GM21529 (cell line): ENCODE measurements around the gene AKR1E2.

Experiments used
- ATAC-seq: cut with Tn5 transposase; IDR thresholded peaks from one replicate; pipeline ENCODE4 v1.9.1; 2021; ENCODE audit not compliant: unreplicated experiment

Gene AKR1E2

DNA sequence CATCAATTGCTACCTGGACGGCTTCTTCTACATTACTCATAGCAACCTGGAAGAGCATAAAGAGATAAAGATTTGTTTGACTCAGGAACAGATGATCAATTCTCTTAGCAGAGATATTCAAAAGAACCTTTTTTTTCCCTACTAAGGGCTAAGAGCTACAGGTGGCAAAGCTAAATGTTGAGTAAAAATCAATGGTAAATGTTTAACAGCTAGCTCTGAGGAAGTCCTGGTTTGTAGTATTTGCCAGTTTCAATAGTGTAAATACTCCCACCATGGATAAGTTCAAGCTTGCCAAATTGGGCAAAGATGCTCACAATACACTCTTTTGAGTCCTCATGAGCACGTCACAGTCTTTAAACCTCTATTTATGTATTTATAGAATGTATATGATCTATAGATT, 64.0 kb downstream of the AKR1E2 start:
- no peak for ATAC-seq

GRCh38 chr10:4892681-4893080, 66.7 kb downstream of the AKR1E2 start:
- no peak for ATAC-seq

DNA sequence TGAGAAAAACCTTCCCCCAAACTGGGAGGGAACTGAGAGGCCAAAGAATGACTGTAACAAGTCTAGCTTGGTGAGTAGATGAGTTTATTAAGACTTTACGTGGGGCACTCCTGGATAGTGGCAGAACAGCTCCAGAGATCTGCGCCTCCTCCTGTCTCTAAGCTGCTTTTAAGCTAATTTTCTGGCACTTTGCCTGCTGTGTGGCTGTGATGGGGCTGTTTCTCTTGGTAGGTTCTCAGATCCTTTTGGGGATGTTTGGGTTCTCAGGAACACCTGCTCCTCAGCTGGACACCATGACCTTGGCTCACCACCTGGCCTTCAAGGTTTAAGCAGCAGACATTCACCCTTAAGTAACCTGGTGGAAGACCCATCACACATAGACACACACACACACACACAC, 68.3 kb downstream of the AKR1E2 start:
- ATAC-seq, result no peak
